Epithelial cell of proximal tubule (primary cell): ENCODE data around the gene MUC4. TPM values are rescaled to one million over a fixed set of nuclear protein-coding genes. Genes with fewer than 3 reads are reported as not detected.

Experiments used
- DNase-seq: peaks from one replicate; pipeline ENCODE4 v3.0.0-alpha.2; 2011; ENCODE audit warnings: low read depth
- H3K4me3 ChIP-seq: 2 replicates; pipeline ENCODE4 v1.5.1; 2011; ENCODE audit warnings: low read depth, mild to moderate bottlenecking, low read length
- total RNA-seq: library from RNA; depleted of rRNA; stranded (reverse); fragments of >200 nt; gene quantifications from 2 replicates; pipeline ENCODE4 v1.2.3, GENCODE V29; 2015
- TF ChIP-seq, protein P1 (sequence below): conservative IDR thresholded peaks from 2 replicates; pipeline ENCODE4 v1.5.1; 2012; ENCODE audit warnings: low read depth, mild to moderate bottlenecking, low read length

The MUC4 gene
- total RNA-seq, 1 donor from 2014 or later = 0.52 TPM

DNA sequence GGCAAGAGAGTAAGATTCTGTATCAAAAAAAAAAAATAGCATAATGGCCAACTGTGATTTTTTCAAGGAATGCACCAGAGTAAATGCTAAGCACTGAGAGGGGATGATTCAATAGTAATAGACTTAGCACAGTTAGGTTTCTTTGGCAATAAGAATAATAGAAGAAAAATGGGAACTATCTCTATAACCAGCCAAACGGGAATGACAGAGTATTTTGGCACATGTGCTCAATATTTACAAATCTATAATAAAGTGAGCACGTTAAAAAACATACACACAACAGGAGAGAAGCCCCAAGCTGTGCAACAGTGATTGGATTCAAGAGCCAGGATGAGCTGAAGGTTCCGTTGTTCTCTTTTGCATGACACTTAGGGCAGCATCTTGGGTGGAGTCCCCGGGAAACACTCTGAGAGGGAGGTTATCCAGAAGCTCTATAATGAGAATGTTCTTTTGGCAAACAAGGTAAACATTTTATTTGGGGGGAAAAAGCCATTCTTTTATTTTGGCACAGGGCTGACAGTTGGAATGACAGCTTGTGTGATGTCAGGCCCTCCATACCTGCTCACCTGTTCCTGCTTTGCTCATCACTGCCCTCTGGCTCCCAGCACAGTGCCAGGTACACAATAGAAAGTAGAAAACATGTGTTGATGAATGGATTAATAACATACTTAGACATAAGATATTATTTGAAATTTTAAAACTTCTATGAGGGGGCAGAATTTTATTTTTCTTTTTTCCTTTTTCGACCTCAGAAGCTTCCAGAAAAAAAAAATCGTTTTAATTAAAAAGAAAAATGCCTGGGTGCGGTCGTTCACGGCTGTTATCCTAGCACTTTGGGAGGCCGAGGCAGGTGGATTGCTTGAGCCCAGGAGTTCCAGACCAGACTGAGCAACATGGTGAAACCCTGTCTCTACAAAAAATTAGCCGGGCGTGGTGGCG is 44.0 kb upstream of the MUC4 start:
- H3K4me3 ChIP-seq = no peak overlapping the region
- no peak for DNase-seq
- TF ChIP-seq, protein P1, sequence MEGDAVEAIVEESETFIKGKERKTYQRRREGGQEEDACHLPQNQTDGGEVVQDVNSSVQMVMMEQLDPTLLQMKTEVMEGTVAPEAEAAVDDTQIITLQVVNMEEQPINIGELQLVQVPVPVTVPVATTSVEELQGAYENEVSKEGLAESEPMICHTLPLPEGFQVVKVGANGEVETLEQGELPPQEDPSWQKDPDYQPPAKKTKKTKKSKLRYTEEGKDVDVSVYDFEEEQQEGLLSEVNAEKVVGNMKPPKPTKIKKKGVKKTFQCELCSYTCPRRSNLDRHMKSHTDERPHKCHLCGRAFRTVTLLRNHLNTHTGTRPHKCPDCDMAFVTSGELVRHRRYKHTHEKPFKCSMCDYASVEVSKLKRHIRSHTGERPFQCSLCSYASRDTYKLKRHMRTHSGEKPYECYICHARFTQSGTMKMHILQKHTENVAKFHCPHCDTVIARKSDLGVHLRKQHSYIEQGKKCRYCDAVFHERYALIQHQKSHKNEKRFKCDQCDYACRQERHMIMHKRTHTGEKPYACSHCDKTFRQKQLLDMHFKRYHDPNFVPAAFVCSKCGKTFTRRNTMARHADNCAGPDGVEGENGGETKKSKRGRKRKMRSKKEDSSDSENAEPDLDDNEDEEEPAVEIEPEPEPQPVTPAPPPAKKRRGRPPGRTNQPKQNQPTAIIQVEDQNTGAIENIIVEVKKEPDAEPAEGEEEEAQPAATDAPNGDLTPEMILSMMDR = peak; percentile 21

DNA sequence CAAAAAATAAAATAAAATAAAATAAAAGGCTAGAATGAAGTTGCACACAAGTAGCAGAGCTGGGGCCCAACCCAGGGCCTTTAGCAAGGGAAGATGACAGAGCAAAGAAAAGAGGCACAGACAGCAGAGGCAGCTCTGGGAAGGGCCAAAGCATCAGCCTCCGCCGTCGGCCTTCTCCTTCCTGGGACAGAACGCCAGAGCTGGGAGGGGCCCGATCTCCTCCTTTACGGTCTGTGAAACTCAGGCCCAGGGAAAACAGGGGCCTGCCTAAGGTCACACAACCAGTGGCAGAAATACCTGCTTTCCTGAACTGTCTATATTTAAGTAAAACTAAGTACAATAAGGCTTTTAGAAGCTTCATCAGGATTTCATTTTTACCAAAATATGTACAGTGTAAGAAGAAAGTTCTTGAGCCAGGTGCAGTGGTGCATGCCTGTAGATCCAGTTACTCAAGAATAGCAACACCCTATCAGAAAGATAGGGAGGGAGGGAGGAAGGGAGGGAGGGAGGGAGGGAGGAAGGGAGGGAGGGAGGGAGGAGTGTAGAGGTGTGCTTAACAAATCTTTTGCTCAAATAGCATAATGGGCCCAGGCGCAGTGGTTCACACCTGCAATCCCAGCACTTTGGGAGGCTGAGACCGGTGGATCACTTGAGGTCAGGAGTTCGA is 43.0 kb upstream of the MUC4 start:
- H3K4me3 ChIP-seq = no peak overlapping the region
- DNase-seq = no peak
- TF ChIP-seq, protein P1 = no peak

DNA sequence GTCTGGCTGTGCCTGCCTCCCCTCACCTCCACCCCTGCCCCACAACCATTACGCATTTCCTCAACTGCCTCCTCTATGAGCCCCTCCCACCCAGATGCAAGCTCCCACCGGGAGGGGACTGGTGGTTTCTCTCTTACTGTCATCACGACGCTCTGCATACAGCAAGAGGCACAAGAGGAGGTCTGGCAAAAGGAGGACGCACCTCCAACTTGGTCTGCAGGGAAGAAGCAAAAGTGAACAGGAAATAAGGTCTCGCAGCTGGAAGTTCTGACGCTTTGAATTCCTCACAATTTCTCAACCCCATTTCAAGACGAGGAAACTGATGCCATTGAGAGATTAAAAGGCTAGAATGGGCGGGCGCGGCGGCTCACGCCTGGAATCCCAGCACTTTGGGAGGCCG is 42.3 kb upstream of the MUC4 start:
- TF ChIP-seq, protein P1 = no peak
- DNase-seq = no peak
- H3K4me3 ChIP-seq = no peak overlapping the region

DNA sequence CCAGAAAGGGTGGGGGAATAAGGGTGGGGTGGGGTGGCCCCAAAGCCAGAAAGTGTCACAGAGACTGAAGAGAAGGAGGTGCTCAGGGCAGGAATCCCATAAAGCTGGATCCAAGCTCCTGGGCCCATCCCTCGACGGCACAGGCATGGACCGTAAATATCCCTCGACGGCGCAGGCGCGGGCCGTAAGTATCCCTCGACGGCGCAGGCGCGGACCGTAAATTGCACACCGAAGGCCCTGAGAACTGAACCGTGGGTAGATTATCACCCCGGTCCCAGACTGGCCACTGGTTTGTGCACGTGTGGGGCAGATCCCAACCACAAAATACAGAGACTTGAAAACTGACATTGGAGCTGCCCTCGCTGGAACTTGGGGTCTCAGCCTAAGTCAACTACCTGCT is 41.3 kb upstream of the MUC4 start:
- no peak for DNase-seq
- TF ChIP-seq, protein P1 = no peak
- H3K4me3 ChIP-seq = no peak overlapping the region

DNA sequence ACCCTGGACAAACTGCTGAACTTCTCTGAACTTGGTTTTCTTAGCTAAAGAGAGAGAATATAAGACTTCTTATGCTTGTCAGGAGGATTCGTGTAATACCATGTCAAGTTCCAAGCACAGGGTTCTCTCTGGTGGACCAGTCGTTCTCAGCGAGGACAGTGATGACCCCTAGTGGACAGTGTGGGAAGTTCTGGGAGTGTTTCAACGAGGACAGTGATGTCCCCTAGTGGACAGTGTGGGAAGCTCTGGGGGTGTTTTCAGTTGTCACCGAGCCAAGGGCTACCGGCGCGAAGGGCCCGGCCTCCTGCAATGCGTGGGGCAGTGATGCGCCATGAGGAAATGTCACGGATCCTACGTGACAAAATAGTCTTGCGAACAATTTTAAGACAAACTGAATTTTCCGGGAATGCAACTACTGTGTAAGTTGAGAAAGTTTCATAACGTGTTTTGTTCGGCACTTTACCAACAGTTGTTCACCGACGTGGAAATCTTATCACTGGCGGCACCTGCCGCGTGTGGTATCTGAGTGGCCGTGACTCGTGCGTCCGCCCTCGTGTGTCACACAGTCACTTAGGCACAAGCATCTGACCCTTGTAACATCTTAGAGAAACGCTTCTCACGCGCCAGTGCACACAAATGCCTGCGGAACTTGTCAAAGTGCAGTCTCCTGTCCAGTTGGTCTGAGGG is 39.3 kb upstream of the MUC4 start:
- TF ChIP-seq, protein P1 = peak; percentile 100
- DNase-seq = peak; percentile 45
- H3K4me3 ChIP-seq = peak overlapping the region; percentile 40

DNA sequence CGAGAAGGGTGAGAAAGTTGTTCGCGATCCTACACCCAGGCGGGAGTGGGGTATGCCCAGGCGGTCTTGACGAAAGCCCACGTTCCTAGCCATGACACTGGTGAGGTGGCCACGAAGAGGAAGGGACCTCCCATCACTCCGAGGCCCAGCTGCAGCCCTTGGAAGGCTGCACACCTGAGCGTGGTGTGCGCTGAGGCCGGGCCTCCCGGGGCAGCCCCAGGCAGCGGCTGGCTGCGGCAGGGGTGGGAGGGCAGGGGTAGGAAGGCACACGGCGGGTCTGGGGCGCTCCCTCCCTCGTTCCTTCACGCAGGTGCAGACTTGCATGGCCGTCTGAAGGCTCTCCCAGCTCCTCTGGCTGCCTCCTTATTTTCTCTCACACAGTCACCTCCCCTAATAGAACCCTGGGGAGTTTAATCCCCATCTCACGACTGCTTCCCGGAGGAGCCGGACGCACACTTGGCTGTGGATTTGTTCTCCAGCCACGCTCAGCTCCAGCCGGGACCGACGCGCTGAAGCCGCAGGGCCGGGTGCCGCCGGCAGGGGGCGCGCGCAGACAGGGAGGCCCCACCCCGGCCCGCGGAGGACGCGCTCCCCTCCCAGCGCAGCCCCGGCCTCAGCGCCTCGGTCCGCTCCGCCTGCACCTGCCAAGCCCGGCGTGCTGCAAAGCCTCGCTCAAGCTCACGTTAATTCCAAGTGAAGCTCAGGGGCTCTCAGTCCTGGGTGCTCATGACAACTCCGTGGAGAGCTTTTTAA is 37.8 kb upstream of the MUC4 start:
- DNase-seq = no peak
- TF ChIP-seq, protein P1 = no peak
- H3K4me3 ChIP-seq = no peak overlapping the region
